ENCODE data around the gene RHBDD3.
"Not testable (repeated sequence)": the region's sequence is repeated elsewhere in the genome, so short reads cannot be mapped to it uniquely, and the experiment has no call there.

Gene RHBDD3

DNA sequence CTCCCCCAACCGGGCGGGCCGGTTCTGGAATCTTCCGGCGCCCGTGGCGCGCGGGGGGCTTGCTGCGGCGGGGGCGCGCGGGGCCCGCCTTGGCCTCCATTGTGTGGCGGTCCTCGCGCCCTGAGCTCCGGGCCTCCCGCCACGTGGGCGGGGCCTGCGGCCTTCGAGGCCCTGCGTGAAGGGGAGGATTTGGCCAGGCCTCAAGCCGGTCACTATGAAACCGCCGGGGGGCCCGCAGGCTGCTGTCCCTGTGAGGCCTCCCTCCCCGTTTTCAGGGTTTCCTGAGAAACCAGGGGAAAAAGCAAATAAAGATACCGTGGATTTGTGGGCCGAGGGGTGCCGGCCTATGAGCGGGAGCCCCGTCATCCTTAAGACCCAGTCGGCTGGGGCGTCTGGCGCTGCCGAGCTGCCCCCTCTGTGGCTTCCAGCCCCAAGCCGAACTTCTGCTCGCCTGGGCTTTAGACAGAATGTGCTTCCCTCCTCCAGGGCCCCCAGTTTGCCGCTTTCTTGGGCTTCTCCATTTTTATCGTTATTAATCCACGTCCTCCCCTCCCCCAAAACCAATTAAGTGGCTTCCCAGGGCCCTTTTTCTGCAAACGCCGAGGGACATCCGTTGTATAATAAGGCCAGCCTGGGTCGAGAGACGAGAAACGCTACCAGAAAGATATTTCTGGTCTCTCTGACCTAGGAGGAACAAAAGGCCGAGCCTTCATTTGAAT is 889 bp upstream of the RHBDD3 start:
- no peak for DNase-seq

DNA sequence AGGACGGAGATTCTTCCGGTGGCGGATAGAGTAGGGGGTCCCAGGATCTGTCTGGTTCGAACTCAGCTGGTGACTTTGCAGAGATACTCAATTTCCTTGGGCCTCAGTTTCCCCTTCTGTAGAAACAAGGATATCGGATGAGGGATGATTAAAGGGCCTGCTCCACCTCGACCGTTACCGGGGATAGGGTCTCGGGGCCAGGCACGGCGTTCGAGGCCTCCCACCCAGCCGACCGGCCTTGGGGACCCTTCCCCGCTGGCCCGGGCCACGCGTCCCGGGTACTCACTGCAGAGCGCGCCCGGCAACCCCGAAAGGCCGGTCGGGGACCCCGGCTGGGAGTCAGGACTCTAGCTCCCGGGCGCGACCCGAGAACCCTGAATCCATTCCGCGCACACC is 321 bp downstream of the RHBDD3 start:
- no peak for DNase-seq

GRCh38 chr22:29266564-29267461 is 968 bp downstream of the RHBDD3 start:
- no peak for DNase-seq

GRCh38 chr22:29265929-29266328 is 1.9 kb downstream of the RHBDD3 start:
- no peak for DNase-seq

GRCh38 chr22:29265305-29265704 is 2.5 kb downstream of the RHBDD3 start:
- DNase-seq: no peak

DNA sequence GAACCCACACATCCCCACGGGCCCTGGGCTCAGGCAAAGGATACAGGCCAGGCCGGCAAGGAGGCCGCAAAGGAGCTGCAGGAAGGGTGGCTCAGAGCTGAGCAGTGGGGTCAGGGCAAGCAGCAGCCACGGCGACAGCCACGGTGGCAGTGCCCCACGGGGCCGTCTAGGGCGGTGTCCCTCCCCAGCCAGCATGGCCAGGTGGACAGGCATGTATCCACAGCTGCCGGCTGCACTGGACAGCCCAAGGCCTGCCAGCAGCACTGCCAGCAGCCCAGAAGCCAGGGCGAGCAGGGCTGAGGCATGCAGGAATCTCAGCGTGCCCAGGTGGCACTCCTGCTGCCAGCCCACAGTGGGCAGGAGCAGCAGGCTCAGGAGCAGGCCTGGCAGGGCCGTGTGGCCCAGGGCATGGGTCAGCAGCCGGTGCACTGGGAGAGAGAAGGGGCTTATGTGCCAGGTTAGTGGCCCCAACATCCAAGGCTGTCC is 3.9 kb downstream of the RHBDD3 start:
- no peak for DNase-seq

- no peak for DNase-seq
Measured at GRCh38 chr22:29260601-29261315, 7.0 kb downstream of the RHBDD3 start.

- no peak for DNase-seq
Measured at GRCh38 chr22:29260031-29260560, 7.7 kb downstream of the RHBDD3 start.

GRCh38 chr22:29259253-29259899 is 8.4 kb downstream of the RHBDD3 start:
- DNase-seq: no peak

DNA sequence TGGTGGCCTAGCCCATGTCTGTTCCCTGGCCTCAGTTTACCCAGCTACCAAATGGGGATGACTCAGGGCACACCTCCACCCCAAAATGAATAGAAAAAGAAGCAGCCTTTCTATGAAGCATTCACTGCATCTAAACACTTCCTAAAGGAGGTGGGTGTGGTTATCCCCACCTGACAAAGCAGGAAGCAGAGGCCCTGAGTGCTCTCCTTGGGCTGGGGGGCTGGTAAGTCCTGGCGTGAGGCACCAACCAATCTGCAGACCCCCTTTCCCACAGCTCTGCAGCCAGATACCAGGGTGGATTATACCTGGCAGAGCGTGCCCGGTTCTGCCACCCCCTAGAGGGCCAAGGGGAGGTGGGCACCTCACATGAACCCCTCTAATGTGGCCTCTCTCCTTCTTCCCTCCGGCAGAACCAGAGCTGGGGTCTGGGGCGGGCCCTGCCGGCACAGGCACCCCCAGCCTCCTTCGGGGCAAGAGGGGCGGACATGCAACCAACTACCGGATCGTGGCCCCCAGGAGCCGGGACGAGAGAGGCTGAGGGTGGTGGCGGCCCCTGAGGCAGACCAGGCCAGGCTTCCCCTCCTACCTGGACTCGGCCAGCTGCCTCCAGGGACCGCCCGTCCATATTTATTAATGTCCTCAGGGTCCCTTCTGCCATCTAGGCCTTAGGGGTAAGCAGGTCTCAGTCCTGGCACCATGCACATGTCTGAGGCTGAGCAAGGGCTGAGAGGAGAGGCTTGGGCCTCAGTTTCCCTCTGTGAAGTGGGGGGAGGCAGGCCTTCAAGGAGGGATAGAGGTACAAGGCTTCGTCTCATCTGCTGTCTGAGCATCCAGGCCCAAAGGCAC is 9.2 kb downstream of the RHBDD3 start:
- no peak for DNase-seq

- DNase-seq: no peak
Measured at GRCh38 chr22:29257751-29258181, 10.0 kb downstream of the RHBDD3 start.

- no peak for DNase-seq
Measured at GRCh38 chr22:29256606-29257325, 11.0 kb downstream of the RHBDD3 start.

GRCh38 chr22:29255064-29255621 is 12.6 kb downstream of the RHBDD3 start:
- no peak for DNase-seq

- DNase-seq: no peak
Measured at GRCh38 chr22:29254286-29254660, 13.5 kb downstream of the RHBDD3 start.

GRCh38 chr22:29253561-29254285 is 14.1 kb downstream of the RHBDD3 start:
- no peak for DNase-seq

GRCh38 chr22:29251981-29252911 is 15.5 kb downstream of the RHBDD3 start:
- DNase-seq: no peak

DNA sequence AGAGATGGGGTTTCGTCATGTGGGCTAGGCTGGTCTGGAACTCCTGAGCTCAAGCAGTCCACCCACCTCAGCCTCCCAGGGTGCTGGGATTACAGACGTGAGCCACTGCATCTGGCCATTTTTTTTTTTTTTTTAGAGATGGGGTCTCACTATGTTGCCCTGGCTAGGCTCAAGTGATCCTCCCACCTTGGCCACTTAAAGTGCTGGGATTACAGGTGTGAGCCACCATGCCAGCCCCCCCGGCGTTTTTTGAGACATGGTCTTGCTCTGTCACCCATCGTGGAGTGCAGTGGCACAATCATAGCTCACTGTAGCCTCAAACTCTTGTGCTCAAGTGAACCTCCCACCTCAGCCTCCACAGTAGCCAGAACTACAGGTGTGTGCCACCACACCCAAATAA is 16.5 kb downstream of the RHBDD3 start:
- DNase-seq: no peak

GRCh38 chr22:29247891-29248290 is 19.9 kb downstream of the RHBDD3 start:
- not testable (repeated sequence) for DNase-seq
